HG02981 (cell line): ENCODE measurements around the gene LIPE.

Source experiments
- ATAC-seq: cut with Tn5 transposase; IDR thresholded peaks from one replicate; pipeline ENCODE4 v1.9.1; 2021; ENCODE audit warnings: mild to moderate bottlenecking, moderate library complexity; ENCODE audit not compliant: unreplicated experiment

LIPE gene

GRCh38 chr19:42360787-42361544, 66.2 kb downstream of the LIPE start:
- no peak for ATAC-seq

GRCh38 chr19:42357290-42357689, 69.9 kb downstream of the LIPE start:
- ATAC-seq: no peak

- ATAC-seq: no peak
These were observed 70.5 kb downstream of the LIPE start for GRCh38 chr19:42356686-42357085.

GRCh38 chr19:42355896-42356295, 71.3 kb downstream of the LIPE start:
- no peak for ATAC-seq

GRCh38 chr19:42353341-42354015, 73.7 kb downstream of the LIPE start:
- ATAC-seq: no peak

GRCh38 chr19:42352301-42353259, 74.6 kb downstream of the LIPE start:
- no peak for ATAC-seq
